ENCODE results near the gene TUT4.
A peak's percentile ranks its signal among the peaks of the same experiment; 100 is the strongest.

Gene TUT4

GRCh38 chr1:52403566-52404115 lies 149.3 kb downstream of the TUT4 start:
- DNase-seq, result peak; percentile 20

DNA sequence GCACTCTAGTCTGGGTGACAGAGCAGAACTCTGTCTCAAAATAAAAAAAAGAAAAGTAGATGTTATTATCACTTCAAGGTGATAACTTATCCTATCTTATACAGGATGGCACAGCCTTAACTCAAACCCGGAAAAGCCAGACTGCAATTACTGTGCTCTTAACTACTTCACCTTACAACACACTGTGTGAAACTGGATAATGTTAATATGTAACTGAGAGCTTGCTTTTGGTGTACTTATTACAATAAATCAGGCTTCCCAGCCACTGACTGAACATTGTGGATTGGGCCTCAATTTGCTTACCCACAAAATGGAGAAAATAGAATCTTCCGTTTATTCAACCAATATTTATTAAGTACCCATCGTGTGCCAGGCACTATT lies 150.0 kb downstream of the TUT4 start:
- DNase-seq, result no peak

- DNase-seq, result no peak
Observed at GRCh38 chr1:52400131-52400530, 152.8 kb downstream of the TUT4 start.

DNA sequence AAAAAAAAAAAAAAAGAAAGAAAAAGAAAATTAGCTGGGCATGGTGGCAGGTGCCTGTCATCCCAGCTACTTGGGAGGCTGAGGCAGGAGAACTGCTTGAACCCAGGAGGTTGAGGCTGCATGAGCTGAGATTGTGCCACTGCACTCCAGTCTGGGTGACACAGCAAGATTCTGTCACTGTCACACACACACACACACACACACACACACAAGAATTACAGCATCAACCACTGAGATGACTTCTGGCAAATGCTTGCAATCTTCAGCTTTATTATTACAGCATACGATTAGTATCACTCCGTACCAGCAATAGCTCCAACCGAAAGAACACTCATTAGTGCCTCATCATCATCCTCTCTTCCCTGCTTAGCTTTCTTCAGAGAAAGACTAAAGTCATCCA lies 153.3 kb downstream of the TUT4 start:
- no peak for DNase-seq

GRCh38 chr1:52393174-52393573 lies 159.7 kb downstream of the TUT4 start:
- DNase-seq, result no peak

- DNase-seq, result no peak
Observed at GRCh38 chr1:52386458-52386857, 166.4 kb downstream of the TUT4 start.

DNA sequence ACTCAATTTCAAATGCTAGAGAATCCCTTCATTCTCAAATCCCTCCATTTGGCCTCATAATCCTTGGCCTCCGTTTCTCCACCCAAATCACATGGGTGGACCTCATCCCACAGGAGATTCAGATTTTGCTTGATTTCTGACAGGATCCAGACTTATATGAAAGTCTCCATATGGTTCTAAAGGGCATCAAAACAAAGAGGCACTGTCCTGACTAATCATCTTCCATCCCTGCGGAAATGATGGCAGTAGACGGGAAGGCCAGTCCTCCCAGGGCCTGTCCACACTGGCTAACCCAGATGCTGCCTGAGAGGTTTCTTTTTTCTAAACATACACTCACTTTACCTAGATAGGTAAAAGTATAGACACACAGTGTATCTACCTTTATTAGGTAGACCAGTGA lies 167.5 kb downstream of the TUT4 start:
- no peak for DNase-seq

All from stimulated activated CD4-positive, alpha-beta T cell treated with anti-CD3 and anti-CD28 coated beads, Interleukin-12 subunit alpha, Interleukin-12 subunit beta, amount 100 ng/mL, for 4 hours (primary cell).